HepG2 (cell line): ENCODE data around the gene ARHGAP22. TPM values are rescaled to one million over a fixed set of nuclear protein-coding genes. Genes with fewer than 3 reads are reported as not detected.

Source experiments
- ATAC-seq: fragments of 200-7000 bp; cut with Tn5 transposase; 3 replicates; pipeline ENCODE4 v1.9.1; 2020; ENCODE audit warnings: mild to moderate bottlenecking, moderate library complexity
- BruUV-seq: library from RNA; stranded (reverse); fragments of 400-500 nt; replicated peaks from 2 replicates; lab custom pipeline; 2021; lab: Mats Ljungman, UMichigan
- CTCF ChIA-PET: fragments of 300-600 bp; formaldehyde crosslinking; extraction: SDS; loops from one replicate; lab custom pipeline; 2021; ENCODE audit warnings: low total read pairs, inconsistent platforms, low intra/inter-chr PET ratio; lab: Yijun Ruan, JAX
- POLR2A ChIA-PET: fragments of 350-600 bp; sonication (Branson Sonifier 250); formaldehyde crosslinking; loops from one replicate; lab custom pipeline; 2020; ENCODE audit warnings: antibody characterized with exemption, inconsistent platforms; lab: Yijun Ruan, JAX
- DNase-seq: peaks from one replicate; pipeline ENCODE4 v3.0.0-alpha.2; 2015; ENCODE audit warnings: low spot score
- FAIRE-seq: peaks from 3 replicates; lab custom pipeline; 2011; peaks lifted over from hg19 to GRCh38; lab: Jason Lieb, UNC
- H2AFZ ChIP-seq: one replicate; pipeline ENCODE4 v1.6.1; 2011; ENCODE audit warnings: low read length, inconsistent platforms
- H3K27ac ChIP-seq: fragments of 300-600 bp; 3 replicates; pipeline ENCODE4 v1.8.0; 2011; ENCODE audit warnings: mixed run types, mild to moderate bottlenecking, mixed read lengths, low read length, inconsistent platforms; ENCODE audit not compliant: insufficient read depth; ENCODE audit errors: extremely low read length
- H3K27me3 ChIP-seq, 2 experiments: fragments of 200-600 bp in 1 of 2; 2 replicates in 1 of 2; 3 replicates in 1 of 2; pipeline versions ENCODE4 v1.6.0 to v1.8.0; 2011; ENCODE audit warnings: low read length in 2 of 2, mild to moderate bottlenecking in 2 of 2, moderate library complexity in 2 of 2, inconsistent platforms in 1 of 2; ENCODE audit not compliant: insufficient read depth in 2 of 2, control insufficient read depth in 1 of 2
- H3K36me3 ChIP-seq, 2 experiments: fragments of 200-600 bp in 1 of 2; replicated peaks in 1 of 2; 2 replicates in 1 of 2; 3 replicates in 1 of 2; pipeline versions ENCODE4 v1.5.1 to v1.8.0; 2011; ENCODE audit warnings: low read length in 2 of 2, inconsistent platforms in 1 of 2; ENCODE audit not compliant: insufficient read depth in 2 of 2, control insufficient read depth in 1 of 2
- H3K4me1 ChIP-seq: 2 replicates; pipeline ENCODE4 v1.5.1; 2012; ENCODE audit warnings: low read length, inconsistent platforms; ENCODE audit not compliant: insufficient read depth
- H3K4me2 ChIP-seq: 2 replicates; pipeline ENCODE4 v1.6.0; 2011; ENCODE audit warnings: low read depth, low read length, inconsistent platforms
- H3K4me3 ChIP-seq, 3 experiments: fragments of 200-600 bp in 1 of 3; sonication (generic), shearing (Covaris generic) in 1 of 3; replicated peaks in 1 of 3; 2 replicates each; pipeline ENCODE4 v1.5.1; 2011 to 2016; ENCODE audit warnings: low read length in 3 of 3, inconsistent platforms in 2 of 3, low read depth in 2 of 3, mild to moderate bottlenecking in 2 of 3, control low read depth in 1 of 3, mixed read lengths in 1 of 3; ENCODE audit not compliant: insufficient read depth in 1 of 3
- H3K79me2 ChIP-seq: one replicate; pipeline ENCODE4 v1.6.1; 2011; ENCODE audit warnings: low read length, inconsistent platforms; ENCODE audit not compliant: insufficient read depth
- H3K9ac ChIP-seq: 2 replicates; pipeline ENCODE4 v1.6.0; 2011; ENCODE audit warnings: mild to moderate bottlenecking, low read depth, low read length, inconsistent platforms; ENCODE audit not compliant: insufficient read depth
- H3K9me3 ChIP-seq: 2 replicates; pipeline ENCODE4 v1.5.1; 2012; ENCODE audit warnings: mild to moderate bottlenecking, low read length
- H4K20me1 ChIP-seq: 2 replicates; pipeline ENCODE4 v1.6.0; 2011; ENCODE audit warnings: inconsistent platforms, mild to moderate bottlenecking, low read length, moderate library complexity; ENCODE audit not compliant: insufficient read depth
- CEBPB ChIP-seq: IDR thresholded peaks from 2 replicates; pipeline ENCODE4 v1.6.1; 2011; ENCODE audit warnings: low read depth, low read length, improper control_type of control experiment, borderline replicate concordance
- KDM4B ChIP-seq: sonication (generic); formaldehyde crosslinking; IDR thresholded peaks from 2 replicates; pipeline ENCODE4 v1.4.0; 2020; ENCODE audit warnings: missing genetic modification reagents
- NCOA5 ChIP-seq: sonication (generic); formaldehyde crosslinking; IDR thresholded peaks from 2 replicates; pipeline ENCODE4 v1.4.0; 2020; ENCODE audit warnings: missing genetic modification reagents
- TAF15 ChIP-seq: fragments of 200-400 bp; formaldehyde crosslinking; IDR thresholded peaks from one replicate; pipeline ENCODE4 v1.6.1; 2018; ENCODE audit warnings: mild to moderate bottlenecking, low read depth, low read length; ENCODE audit not compliant: poor library complexity, severe bottlenecking
- ZBED4 ChIP-seq: sonication (generic); formaldehyde crosslinking; IDR thresholded peaks from 2 replicates; pipeline ENCODE4 v1.4.0; 2020; ENCODE audit warnings: missing genetic modification reagents, borderline replicate concordance
- ZBTB1 ChIP-seq: sonication (generic); formaldehyde crosslinking; IDR thresholded peaks from 2 replicates; pipeline ENCODE4 v1.4.0; 2020; ENCODE audit warnings: missing genetic modification reagents, borderline replicate concordance
- ZNF124 ChIP-seq: sonication (generic); formaldehyde crosslinking; IDR thresholded peaks from 2 replicates; pipeline ENCODE4 v1.4.0; 2020; ENCODE audit warnings: missing genetic modification reagents
- ZNF512B ChIP-seq: sonication (generic); formaldehyde crosslinking; IDR thresholded peaks from 2 replicates; pipeline ENCODE4 v1.5.1; 2020; ENCODE audit warnings: missing genetic modification reagents, mild to moderate bottlenecking, borderline replicate concordance
- ZNF598 ChIP-seq: sonication (generic); formaldehyde crosslinking; IDR thresholded peaks from 2 replicates; pipeline ENCODE4 v1.5.1; 2020; ENCODE audit warnings: mild to moderate bottlenecking, missing genetic modification reagents, borderline replicate concordance
- ZNF704 ChIP-seq: sonication (generic); formaldehyde crosslinking; IDR thresholded peaks from 2 replicates; pipeline ENCODE4 v1.8.1; 2023; ENCODE audit warnings: mild to moderate bottlenecking, inconsistent platforms, moderate library complexity, missing genetic modification reagents, borderline replicate concordance
- ZNF746 ChIP-seq: sonication (generic); formaldehyde crosslinking; IDR thresholded peaks from 2 replicates; pipeline ENCODE4 v1.8.0; 2022; ENCODE audit warnings: mild to moderate bottlenecking, missing genetic modification reagents
- ZNF839 ChIP-seq: sonication (generic); formaldehyde crosslinking; IDR thresholded peaks from 2 replicates; pipeline ENCODE4 v1.4.0; 2020; ENCODE audit warnings: missing genetic modification reagents, mild to moderate bottlenecking, borderline replicate concordance
- WGBS: methylation state at CpG from one replicate; pipeline ENCODE4 v1.1.6; 2017; ENCODE audit warnings: low lambda C conversion rate; 5-methylcytosine and 5-hydroxymethylcytosine counted together
- in situ Hi-C: cut with HindIII; loops from 2 replicates; pipeline ENCODE4 v1.10.0; 2017; ENCODE audit warnings: low pct_unique_long_range_greater_than_20kb; ENCODE audit not compliant: extremely low pct_ligation_motif_present
- intact Hi-C: fragments of 100-400 bp; cut with micrococcal nuclease; formaldehyde crosslinking; loops from one replicate; pipeline ENCODE4 v1.10.0; 2022; ENCODE audit not compliant: unreplicated experiment
- polyA plus RNA-seq, 8 experiments: library from polyadenylated mRNA; depleted of rRNA in 3 of 8; stranded (reverse) in 7 of 8; unstranded in 1 of 8; fragments of >200 nt; fragmentation: Illumina TruSeq in 4 of 8; extraction: Trizol in 4 of 8; gene quantifications; 2 replicates each; pipeline versions ENCODE4 v1.2.1 to v1.2.3, GENCODE V29; 2011 to 2016; ENCODE audit warnings: low read depth in 4 of 8, missing spikeins in 1 of 8, mixed read lengths in 1 of 8; ENCODE audit not compliant: insufficient read depth in 1 of 8
- total RNA-seq, 5 experiments: library from RNA; depleted of rRNA; stranded (reverse); fragments of >200 nt; fragmentation: Illumina TruSeq; extraction: Trizol; gene quantifications; 2 replicates each; pipeline ENCODE4 v1.2.3, GENCODE V29; 2016; ENCODE audit warnings: low read depth in 1 of 5

ARHGAP22 gene
- total and polyA plus RNA-seq, 2 of the 13 experiments (the other 11 are each of a cell fraction or from before 2014, with no cell fraction given) = 0.08 to 0.38 TPM

- no peak for TF ChIP-seq ZNF124 (CRISPR knock-in tag)
- TF ChIP-seq NCOA5 (CRISPR knock-in tag) = no peak
- TF ChIP-seq KDM4B (CRISPR knock-in tag) = no peak
- TF ChIP-seq ZBED4 (CRISPR knock-in tag) = no peak
- no peak for TF ChIP-seq ZBTB1 (CRISPR knock-in tag)
- no peak for TF ChIP-seq CEBPB
- no peak for TF ChIP-seq TAF15
- TF ChIP-seq, all 625 proteins: peak for 0
Observed at GRCh38 chr10:48492201-48492600, 112.7 kb downstream of the ARHGAP22 start (continued).

- POLR2A ChIA-PET = no interaction called here
- peaks cover under 1 to 2% of the 10 kb centered on the region in 2 experiments; a peak in 1 of 5 replicates for H3K27me3 ChIP-seq
- no peaks in the 10 kb centered on the region for H3K36me3 ChIP-seq
- no peak for ATAC-seq
- H3K79me2 ChIP-seq = no peaks in the 10 kb centered on the region
- H3K4me3 ChIP-seq = no peak overlapping the region
- TF ChIP-seq ZNF839 = no peak
- TF ChIP-seq ZNF598 (CRISPR knock-in tag) = no peak
- no peak for TF ChIP-seq ZNF704
- TF ChIP-seq ZNF512B (CRISPR knock-in tag) = no peak
- no peak for TF ChIP-seq ZNF746
- TF ChIP-seq, all 625 proteins: peak for 0
- BruUV-seq = no TSS peak
- FAIRE-seq (no peak), DNase-seq (no peak)
- intact Hi-C loops = no loop called here
- Histone ChIP-seq H4K20me1 (no peaks in the 10 kb centered on the region), H3K27ac (no peak overlapping the region), H3K9me3 (no peaks in the 10 kb centered on the region), H2AFZ (no peak overlapping the region), H3K4me2 (no peak overlapping the region), H3K4me1 (no peaks in the 10 kb centered on the region), H3K9ac (no peak overlapping the region)
- in situ Hi-C loops = no loop called here
- CTCF ChIA-PET = no interaction called here
- 63% methylated on average over 13 of the region's 13 CpGs for WGBS
Observed at GRCh38 chr10:48491392-48492139, 113.3 kb downstream of the ARHGAP22 start.
